Activated CD4-positive, alpha-beta T cell treated with anti-CD3 and anti-CD28 coated beads for 24 hours (primary cell): ENCODE measurements around the gene CIART.
"Not testable (repeated sequence)": the region's sequence is repeated elsewhere in the genome, so short reads cannot be mapped to it uniquely, and the experiment has no call there.

ENCODE experiments used
- DNase-seq, 2 donors: peaks; one replicate each; pipeline ENCODE4 v3.0.0-alpha.2; 2020; ENCODE audit warnings: low read depth in 2 of 2

CIART gene

DNA sequence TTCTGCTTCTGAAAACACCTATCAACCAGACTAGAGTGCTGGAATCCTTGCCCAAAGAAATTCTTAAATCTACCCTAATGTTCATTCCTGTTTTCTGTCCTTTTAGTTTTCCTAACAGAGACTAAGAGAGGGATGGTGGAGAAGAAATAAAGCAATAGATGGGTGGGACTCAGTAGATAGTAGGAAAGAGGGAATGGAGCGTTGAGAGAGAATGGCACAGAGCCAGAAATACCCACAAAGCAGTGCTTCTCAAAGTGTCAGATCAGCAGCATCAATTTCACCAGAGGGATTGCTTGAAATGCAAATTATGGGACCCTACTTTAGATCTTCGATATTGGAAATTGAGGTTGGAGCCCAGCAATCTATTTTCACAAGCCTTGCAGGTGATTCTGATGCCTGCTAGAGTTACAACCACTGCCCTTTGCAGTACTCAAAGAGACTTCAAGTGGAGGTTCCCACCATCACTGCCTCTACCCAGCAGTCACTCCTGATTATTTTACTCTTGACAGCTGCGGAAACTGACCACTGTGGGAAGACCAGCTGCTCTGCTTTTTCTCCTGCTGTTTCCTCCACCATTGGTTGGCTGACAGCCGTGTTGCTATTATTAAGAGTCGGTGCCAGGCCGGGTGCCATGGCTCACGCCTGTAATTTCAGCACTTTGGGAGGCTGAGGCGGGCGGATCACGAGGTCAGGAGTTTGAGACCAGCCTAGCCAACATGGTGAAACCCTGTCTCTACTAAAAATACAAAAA, 27.6 kb downstream of the CIART start:
- DNase-seq = no peak

DNA sequence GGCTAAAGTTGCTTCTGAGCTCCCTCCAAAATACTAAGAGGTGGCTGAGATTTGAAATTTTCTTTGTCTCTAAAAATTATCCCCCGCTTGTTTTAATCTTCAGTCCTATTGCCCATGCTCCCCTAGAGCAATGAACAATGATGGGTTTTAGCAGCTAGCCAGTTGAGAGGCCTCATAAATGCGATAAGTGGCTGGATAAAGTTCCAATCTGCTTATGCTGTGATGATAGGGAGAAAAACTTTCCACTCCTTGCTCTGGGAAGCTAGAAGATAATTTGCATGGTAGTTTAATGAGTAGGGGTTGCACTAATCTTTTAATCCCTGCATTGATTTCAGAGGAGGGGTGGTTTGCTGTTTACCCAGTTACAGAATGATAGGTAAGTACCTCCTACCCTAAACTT, 29.4 kb downstream of the CIART start:
- no peak for DNase-seq

DNA sequence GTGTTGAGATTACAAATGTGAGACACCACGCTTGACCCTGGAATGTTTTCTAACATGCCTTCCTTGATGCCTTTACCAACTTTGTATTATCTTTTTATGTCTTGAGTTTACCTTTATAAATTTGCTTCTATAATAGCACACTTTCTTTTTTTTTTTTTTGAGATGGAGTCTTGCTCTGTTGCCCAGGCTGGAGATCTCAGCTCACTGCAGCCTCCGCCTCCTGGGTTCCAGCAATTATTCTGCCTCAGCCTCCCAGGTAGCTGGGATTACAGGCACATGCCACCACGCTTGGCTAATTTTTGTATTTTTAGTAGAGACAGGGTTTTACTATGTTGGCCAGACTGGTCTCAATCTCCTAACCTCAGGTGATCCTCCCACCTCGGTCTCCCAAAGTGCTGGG, 32.3 kb downstream of the CIART start:
- DNase-seq = not testable (repeated sequence)

GRCh38 chr1:150320667-150320978, 38.3 kb downstream of the CIART start:
- no peak for DNase-seq

- DNase-seq = no peak
These were observed 39.4 kb downstream of the CIART start for GRCh38 chr1:150321826-150322166.

DNA sequence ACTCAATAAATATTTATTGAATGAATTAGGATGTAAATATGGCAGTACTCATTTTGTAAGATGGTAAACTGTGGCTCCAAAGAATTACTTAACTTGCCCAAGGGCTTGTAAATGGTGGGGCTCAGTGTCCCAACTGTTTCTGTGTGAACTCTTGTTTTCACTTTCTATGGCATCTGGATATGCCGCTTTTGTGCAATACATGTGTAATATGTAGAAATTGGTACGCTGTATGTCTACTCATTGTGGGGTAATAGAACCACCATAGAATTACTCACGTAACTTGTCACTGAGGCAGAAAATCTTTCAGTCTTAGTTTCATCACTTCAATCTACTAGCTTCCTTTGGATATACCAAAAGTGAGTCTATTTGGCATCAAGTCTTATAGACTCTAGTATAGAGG, 40.0 kb downstream of the CIART start:
- DNase-seq = peak in 1 of 2 donors; percentile 15

- DNase-seq = no peak
These were observed 50.4 kb downstream of the CIART start for GRCh38 chr1:150332651-150333290.
